H9 (cell line): ENCODE measurements around the gene NECAP2. TPM values are rescaled to one million over a fixed set of nuclear protein-coding genes. Genes with fewer than 3 reads are reported as not detected.
"Not testable (repeated sequence)": the region's sequence is repeated elsewhere in the genome, so short reads cannot be mapped to it uniquely, and the experiment has no call there.

ENCODE experiments used
- DNase-seq: peaks from one replicate; pipeline ENCODE4 v3.0.0-alpha.2; 2017
- H2AFZ ChIP-seq: one replicate; pipeline ENCODE4 v1.6.1; 2013; ENCODE audit warnings: mild to moderate bottlenecking, low read length, control low read depth, moderate library complexity
- H2AK5ac ChIP-seq: 2 replicates; pipeline ENCODE4 v1.6.1; 2013; ENCODE audit warnings: low read length, control low read depth, mixed read lengths; ENCODE audit not compliant: insufficient read length
- H2BK120ac ChIP-seq: one replicate; pipeline ENCODE4 v1.6.1; 2013; ENCODE audit warnings: low read depth, mild to moderate bottlenecking, low read length, control low read depth, inconsistent platforms; ENCODE audit not compliant: poor library complexity, severe bottlenecking
- H2BK12ac ChIP-seq: 2 replicates; pipeline ENCODE4 v1.6.1; 2013; ENCODE audit warnings: low read length, control low read depth, mixed read lengths, low read depth; ENCODE audit not compliant: insufficient read length
- H2BK15ac ChIP-seq: 2 replicates; pipeline ENCODE4 v1.6.1; 2013; ENCODE audit warnings: low read depth, low read length, control low read depth
- H2BK20ac ChIP-seq: one replicate; pipeline ENCODE4 v1.6.1; 2013; ENCODE audit warnings: low read depth, mild to moderate bottlenecking, low read length, control low read depth, inconsistent platforms; ENCODE audit not compliant: poor library complexity, severe bottlenecking
- H2BK5ac ChIP-seq: 2 replicates; pipeline ENCODE4 v1.6.1; 2013; ENCODE audit warnings: low read length, control low read depth, mixed read lengths; ENCODE audit not compliant: insufficient read length
- H3K14ac ChIP-seq: 2 replicates; pipeline ENCODE4 v1.6.1; 2013; ENCODE audit warnings: low read length, control low read depth; ENCODE audit not compliant: insufficient read depth
- H3K18ac ChIP-seq: 2 replicates; pipeline ENCODE4 v1.6.1; 2013; ENCODE audit warnings: low read depth, mild to moderate bottlenecking, mixed read lengths, low read length, control low read depth; ENCODE audit not compliant: insufficient read length
- H3K23ac ChIP-seq: 2 replicates; pipeline ENCODE4 v1.6.1; 2013; ENCODE audit warnings: low read length, control low read depth, mixed read lengths, low read depth; ENCODE audit not compliant: insufficient read length
- H3K23me2 ChIP-seq: 2 replicates; pipeline ENCODE4 v1.6.1; 2013; ENCODE audit warnings: low read depth, mild to moderate bottlenecking, mixed read lengths, low read length, control low read depth; ENCODE audit not compliant: insufficient read length, poor library complexity, severe bottlenecking
- H3K27ac ChIP-seq: 2 replicates; pipeline ENCODE4 v1.5.1; 2013; ENCODE audit warnings: low read length, control low read depth, mixed read lengths, low read depth; ENCODE audit not compliant: insufficient read length
- H3K27me3 ChIP-seq: 2 replicates; pipeline ENCODE4 v1.6.1; 2013; ENCODE audit warnings: low read length, control low read depth, inconsistent platforms; ENCODE audit not compliant: insufficient read depth
- H3K4ac ChIP-seq: 2 replicates; pipeline ENCODE4 v1.6.1; 2013; ENCODE audit warnings: low read depth, mild to moderate bottlenecking, control low read depth, inconsistent platforms, low read length, moderate library complexity
- H3K4me1 ChIP-seq: 2 replicates; pipeline ENCODE4 v1.6.1; 2013; ENCODE audit warnings: low read length, control low read depth, inconsistent platforms; ENCODE audit not compliant: insufficient read depth
- H3K4me2 ChIP-seq: 2 replicates; pipeline ENCODE4 v1.6.1; 2013; ENCODE audit warnings: low read length, control low read depth, mixed read lengths; ENCODE audit not compliant: insufficient read length, insufficient read depth
- H3K56ac ChIP-seq: 2 replicates; pipeline ENCODE4 v1.6.1; 2013; ENCODE audit warnings: low read depth, mild to moderate bottlenecking, mixed read lengths, low read length, control low read depth; ENCODE audit not compliant: insufficient read length
- H3K79me1 ChIP-seq: 2 replicates; pipeline ENCODE4 v1.6.1; 2013; ENCODE audit warnings: low read depth, mild to moderate bottlenecking, moderate library complexity, low read length, control low read depth, inconsistent platforms; ENCODE audit not compliant: insufficient read depth, poor library complexity, severe bottlenecking
- H3K79me2 ChIP-seq: 2 replicates; pipeline ENCODE4 v1.6.1; 2013; ENCODE audit warnings: low read length, control low read depth, inconsistent platforms; ENCODE audit not compliant: insufficient read depth
- H3K9ac ChIP-seq: 2 replicates; pipeline ENCODE4 v1.6.1; 2013; ENCODE audit warnings: low read length, control low read depth, mixed read lengths; ENCODE audit not compliant: insufficient read length; ENCODE audit errors: extremely low read depth
- H3K9me3 ChIP-seq: one replicate; pipeline ENCODE4 v1.6.1; 2013; ENCODE audit warnings: low read depth, low read length, inconsistent platforms; ENCODE audit not compliant: control insufficient read depth
- H3T11ph ChIP-seq: one replicate; pipeline ENCODE4 v1.6.1; 2013; ENCODE audit warnings: mild to moderate bottlenecking, low read length, control low read depth, inconsistent platforms
- H4K20me1 ChIP-seq: one replicate; pipeline ENCODE4 v1.6.1; 2013; ENCODE audit not compliant: control insufficient read depth, insufficient read length, insufficient read depth
- H4K5ac ChIP-seq: 2 replicates; pipeline ENCODE4 v1.6.1; 2013; ENCODE audit warnings: low read depth, mild to moderate bottlenecking, mixed read lengths, low read length, control low read depth; ENCODE audit not compliant: insufficient read length
- H4K8ac ChIP-seq: replicated peaks from 2 replicates; pipeline ENCODE4 v1.6.1; 2013; ENCODE audit warnings: low read length, control low read depth, mixed read lengths, low read depth; ENCODE audit not compliant: insufficient read length
- H4K91ac ChIP-seq: 2 replicates; pipeline ENCODE4 v1.6.1; 2013; ENCODE audit warnings: low read depth, mild to moderate bottlenecking, moderate library complexity, mixed read lengths, low read length, control low read depth; ENCODE audit not compliant: insufficient read length
- H3K27ac Mint-ChIP-seq, 3 experiments: 2 replicates in 2 of 3; 3 replicates in 1 of 3; pipeline ENCODE4 v1.8.0; 2020 to 2021; ENCODE audit warnings: mixed read lengths in 3 of 3, mild to moderate bottlenecking in 1 of 3, moderate library complexity in 1 of 3
- H3K27me3 Mint-ChIP-seq: 2 replicates; pipeline ENCODE4 v1.8.0; 2021; ENCODE audit warnings: low read depth, mild to moderate bottlenecking, moderate library complexity, mixed read lengths
- H3K36me3 Mint-ChIP-seq, 3 experiments: 2 replicates in 2 of 3; 3 replicates in 1 of 3; pipeline ENCODE4 v1.8.0; 2020 to 2021; ENCODE audit warnings: low read depth in 3 of 3, mixed read lengths in 3 of 3; ENCODE audit not compliant: insufficient read depth in 1 of 3
- H3K4me1 Mint-ChIP-seq, 2 experiments: 2 replicates each; pipeline ENCODE4 v1.8.0; 2020; ENCODE audit warnings: mixed read lengths in 2 of 2
- H3K4me3 Mint-ChIP-seq, 2 experiments: 2 replicates in 1 of 2; 3 replicates in 1 of 2; pipeline ENCODE4 v1.8.0; 2020 to 2021; ENCODE audit warnings: mild to moderate bottlenecking in 2 of 2, mixed read lengths in 2 of 2, moderate library complexity in 1 of 2
- H3K9me3 Mint-ChIP-seq, 2 experiments: 2 replicates in 1 of 2; 3 replicates in 1 of 2; pipeline ENCODE4 v1.8.0; 2020; ENCODE audit warnings: mild to moderate bottlenecking in 2 of 2, mixed read lengths in 2 of 2, moderate library complexity in 1 of 2
- WGBS: extraction: QIAGEN DNeasy Blood & Tissue Kit; methylation state at CpG from one replicate; pipeline ENCODE4 v1.1.7; 2013; ENCODE audit warnings: missing lambda C conversion rate, low lambda C conversion rate, mixed read lengths; ENCODE audit not compliant: insufficient read length; ENCODE audit errors: extremely low coverage; 5-methylcytosine and 5-hydroxymethylcytosine counted together
- total RNA-seq: library from RNA; stranded (reverse); gene quantifications from 2 replicates; pipeline ENCODE4 v1.2.1, GENCODE V29; 2021

The NECAP2 gene
- total RNA-seq, 1 experiment from 2014 or later, result 33.2 TPM

DNA sequence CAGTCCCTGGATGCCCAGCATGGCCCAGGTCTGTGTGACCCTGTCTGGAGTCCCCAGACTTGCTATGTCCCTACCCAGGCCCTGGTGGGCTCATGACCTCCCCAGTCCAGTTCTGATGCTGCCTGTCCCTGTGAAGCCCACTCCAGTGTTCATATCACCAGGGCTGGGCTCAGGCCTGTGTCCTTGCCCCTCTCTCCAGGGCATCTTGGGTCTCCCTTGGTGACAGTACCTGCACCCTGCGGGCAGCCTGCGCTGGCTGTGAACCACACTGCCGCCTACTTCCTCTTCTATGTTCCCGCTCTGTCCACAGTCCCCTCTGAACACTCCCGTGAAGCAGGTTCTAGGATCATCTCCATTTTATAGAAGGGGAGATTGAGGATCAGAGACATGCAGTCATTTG is 60.5 kb downstream of the NECAP2 start:
- H3K36me3 Mint-ChIP-seq, result peaks cover 0 to 13% (median 2%) of the 10 kb centered on the region in 3 experiments; a peak in 3 of 7 replicates
- not testable (repeated sequence) for H3K27ac Mint-ChIP-seq, H3K14ac ChIP-seq, H3K27ac ChIP-seq, H2BK20ac ChIP-seq, H3K23ac ChIP-seq, H3K9ac ChIP-seq, H2AK5ac ChIP-seq, H3K4me1 ChIP-seq, H3K79me2 ChIP-seq, H2BK5ac ChIP-seq, DNase-seq, H4K20me1 ChIP-seq, H3K9me3 Mint-ChIP-seq, H3K4me2 ChIP-seq, H3K18ac ChIP-seq, H3K56ac ChIP-seq, H4K5ac ChIP-seq, H4K8ac ChIP-seq, H3T11ph ChIP-seq, H2BK12ac ChIP-seq, H3K79me1 ChIP-seq, H3K9me3 ChIP-seq, H3K23me2 ChIP-seq, H2BK120ac ChIP-seq, H3K4ac ChIP-seq, H4K91ac ChIP-seq, H2AFZ ChIP-seq, H2BK15ac ChIP-seq, H3K27me3 ChIP-seq, H3K27me3 Mint-ChIP-seq
- H3K4me1 Mint-ChIP-seq, result peaks cover 3 to 13% of the 10 kb centered on the region in 2 experiments; a peak in 3 of 4 replicates
- WGBS, result no CpG with 5 or more reads among the region's 5 CpGs
- H3K4me3 Mint-ChIP-seq, result peak overlapping the region in 1 of 2 experiments; percentile 8; a peak in 1 of 5 replicates

DNA sequence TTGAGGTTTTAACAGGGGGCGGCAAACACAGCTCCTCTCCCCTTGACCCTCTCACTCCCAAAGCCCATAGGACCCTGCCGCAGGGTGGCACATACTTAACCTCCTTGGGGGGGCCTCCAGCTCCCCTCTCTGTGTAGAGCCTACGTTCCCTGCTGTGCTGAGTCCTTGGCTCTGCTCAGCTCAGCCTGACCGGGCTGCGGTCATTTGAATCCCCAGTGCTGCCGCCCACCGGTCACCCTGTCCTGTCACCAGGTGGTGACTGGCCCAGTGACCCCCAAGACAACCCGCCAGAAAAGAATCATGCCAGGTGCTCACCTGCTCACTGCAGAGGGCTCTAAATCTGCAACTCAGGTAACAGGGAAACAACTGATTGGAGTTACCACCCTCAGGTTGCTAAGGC is 60.9 kb downstream of the NECAP2 start:
- H2BK15ac ChIP-seq, H3K9me3 Mint-ChIP-seq, H2AFZ ChIP-seq, H3K23ac ChIP-seq, H2BK120ac ChIP-seq, H3K4me3 Mint-ChIP-seq, H3K56ac ChIP-seq, H3K79me1 ChIP-seq, H3K18ac ChIP-seq, H3K27ac Mint-ChIP-seq, H4K91ac ChIP-seq, H3K23me2 ChIP-seq, H3K4me2 ChIP-seq, H3K27me3 ChIP-seq, H3K4ac ChIP-seq, H2BK5ac ChIP-seq, DNase-seq, H3K27me3 Mint-ChIP-seq, H3K4me1 ChIP-seq, H4K8ac ChIP-seq, H3T11ph ChIP-seq, H2BK20ac ChIP-seq, H4K5ac ChIP-seq, H2AK5ac ChIP-seq, H3K79me2 ChIP-seq, H2BK12ac ChIP-seq, H3K14ac ChIP-seq, H3K27ac ChIP-seq, H4K20me1 ChIP-seq, H3K9me3 ChIP-seq, H3K9ac ChIP-seq: not testable (repeated sequence)
- H3K4me1 Mint-ChIP-seq, result peaks cover 3 to 13% of the 10 kb centered on the region in 2 experiments; a peak in 3 of 4 replicates
- H3K36me3 Mint-ChIP-seq, result peaks cover 0 to 13% (median 2%) of the 10 kb centered on the region in 3 experiments; a peak in 3 of 7 replicates
- no CpG with 5 or more reads among the region's 8 CpGs for WGBS
